ENCODE measurements around the gene VWF. TPM values are rescaled to one million over a fixed set of nuclear protein-coding genes. Genes with fewer than 3 reads are reported as not detected.

VWF gene
- total and polyA plus RNA-seq, 9 donors: 37.9 to 278 (median 107) TPM

GRCh38 chr12:6047249-6048237, 76.9 kb downstream of the VWF start:
- Histone ChIP-seq H3K27ac (no peak overlapping the region), H3K9me3 (no peaks in the 10 kb centered on the region), H3K4me3 (no peak overlapping the region), H3K27me3 (no peaks in the 10 kb centered on the region), H3K36me3 (no peaks in the 10 kb centered on the region), H3K4me1 (ENCODE audit: insufficient read depth) (no peaks in the 10 kb centered on the region)
- no peak for DNase-seq
- 62 to 71% (median 64%) methylated on average over 13 of the region's 13 CpGs for WGBS, 3 donors
- intact Hi-C loops (cut with DNase I): loop anchor here in 1 of 4 donors (10.0 kb wide), 1 partner anchor 1193 kb away; no protein-coding TSS in a partner anchor
- no peak for TF ChIP-seq CTCF (IDR thresholded peaks at IDR 0.05)
- TF ChIP-seq EP300 (IDR thresholded peaks at IDR 0.05): no peak
- no peak for TF ChIP-seq POLR2A (IDR thresholded peaks at IDR 0.05)

- no peak overlapping the region for H3K4me3 ChIP-seq
- WGBS, 3 donors: 86 to 89% (median 89%) methylated on average over 17 of the region's 17 CpGs
- TF ChIP-seq CTCF (IDR thresholded peaks at IDR 0.05) (no peak), EP300 (IDR thresholded peaks at IDR 0.05) (no peak), POLR2A (IDR thresholded peaks at IDR 0.05) (no peak)
- H3K27me3 ChIP-seq: no peaks in the 10 kb centered on the region
- H3K36me3 ChIP-seq: no peaks in the 10 kb centered on the region
- intact Hi-C loops (cut with DNase I): loop anchor here in 1 of 4 donors (10.0 kb wide), 1 partner anchor 1192 kb away; no protein-coding TSS in a partner anchor
- no peaks in the 10 kb centered on the region for H3K4me1 ChIP-seq (ENCODE audit: insufficient read depth)
- H3K9me3 ChIP-seq: no peaks in the 10 kb centered on the region
- H3K27ac ChIP-seq: no peak overlapping the region
- no peak for DNase-seq
Observed at GRCh38 chr12:6046511-6047180, 77.8 kb downstream of the VWF start.

GRCh38 chr12:6045438-6045837, 79.0 kb downstream of the VWF start:
- no peak overlapping the region for H3K27ac ChIP-seq
- intact Hi-C loops (cut with DNase I): loop anchor here in 1 of 4 donors (10.0 kb wide), 1 partner anchor 1191 kb away; no protein-coding TSS in a partner anchor
- no peaks in the 10 kb centered on the region for H3K4me1 ChIP-seq (ENCODE audit: insufficient read depth)
- no peaks in the 10 kb centered on the region for H3K27me3 ChIP-seq
- TF ChIP-seq EP300 (IDR thresholded peaks at IDR 0.05) (no peak), CTCF (IDR thresholded peaks at IDR 0.05) (no peak), POLR2A (IDR thresholded peaks at IDR 0.05) (no peak)
- WGBS, 3 donors: 82 to 93% (median 91%) methylated on average over 6 of the region's 6 CpGs
- H3K9me3 ChIP-seq: no peaks in the 10 kb centered on the region
- no peak for DNase-seq
- H3K36me3 ChIP-seq: no peaks in the 10 kb centered on the region
- no peak overlapping the region for H3K4me3 ChIP-seq

GRCh38 chr12:6044082-6044481, 80.4 kb downstream of the VWF start:
- WGBS, 3 donors: 72 to 82% (median 74%) methylated on average over 8 of the region's 8 CpGs
- Histone ChIP-seq H3K4me3 (no peak overlapping the region), H3K27ac (no peak overlapping the region), H3K27me3 (no peaks in the 10 kb centered on the region), H3K36me3 (no peaks in the 10 kb centered on the region), H3K9me3 (no peaks in the 10 kb centered on the region), H3K4me1 (ENCODE audit: insufficient read depth) (no peaks in the 10 kb centered on the region)
- no peak for DNase-seq
- intact Hi-C loops (cut with DNase I): loop anchor here in 2 of 4 donors (5.0 to 10.0 kb wide), 3 partner anchors 57 to 1189 kb away; no protein-coding TSS in a partner anchor
- TF ChIP-seq POLR2A (IDR thresholded peaks at IDR 0.05): no peak
